ENCODE results near the gene SEMA3F. TPM values are rescaled to one million over a fixed set of nuclear protein-coding genes. Genes with fewer than 3 reads are reported as not detected.

The SEMA3F gene
- total and polyA plus RNA-seq, 10 of the 15 experiments (the other 5 are each of a cell fraction or from before 2014, with no cell fraction given) = 0.08 to 0.28 (median 0.12) TPM; not detected in 6

DNA sequence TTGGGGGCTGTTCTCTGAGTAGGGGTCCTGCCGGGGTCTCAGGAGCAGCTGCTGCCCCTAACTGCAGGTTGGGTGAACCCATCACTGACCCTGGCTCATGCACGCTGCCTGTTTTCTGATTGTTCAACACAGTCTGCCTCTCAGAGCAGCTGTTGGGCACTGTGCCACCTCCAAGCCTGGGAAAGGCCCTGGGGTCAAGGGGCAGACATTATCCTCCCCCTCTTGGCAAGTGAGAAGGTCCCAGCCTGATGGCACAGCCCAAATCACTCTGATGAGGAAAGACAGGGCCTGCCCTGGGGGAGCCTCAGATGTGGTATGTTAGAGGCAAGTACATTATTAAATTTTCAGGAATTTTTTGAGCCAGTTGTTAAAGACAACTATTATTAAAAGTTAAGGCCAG is 22.2 kb downstream of the SEMA3F start:
- SMC1A ChIA-PET (ENCODE audit: uncharacterized antibody, unreplicated experiment) = no interaction called here
- 8% methylated on average over 2 of the region's 2 CpGs for WGBS (ENCODE audit: insufficient coverage, insufficient replicate concordance, low lambda C conversion rate, missing lambda C conversion rate)
- Histone ChIP-seq H3K79me2 (ENCODE audit: control insufficient read depth, insufficient read depth, low read length) (no peaks in the 10 kb centered on the region), H3K9me3 (replicated peaks; ENCODE audit: control insufficient read depth, insufficient read depth, low read length) (no peaks in the 10 kb centered on the region), H4K20me1 (ENCODE audit: control insufficient read depth, insufficient read depth) (no peaks in the 10 kb centered on the region), H2AFZ (ENCODE audit: control insufficient read depth, low read depth, low read length) (no peak overlapping the region), H3K36me3 (ENCODE audit: control insufficient read depth in 2 of 2, insufficient read depth in 2 of 2, low read length in 1 of 2) (no peaks in the 10 kb centered on the region), H3K9ac (ENCODE audit: control insufficient read depth, insufficient read depth, low read length) (no peak overlapping the region), H3K27ac (ENCODE audit: control insufficient read depth, insufficient read depth) (no peak overlapping the region), H3K4me2 (ENCODE audit: control insufficient read depth, insufficient read depth) (no peak overlapping the region), H3K4me1 (ENCODE audit: control insufficient read depth, insufficient read depth, low read length) (no peaks in the 10 kb centered on the region), H3K27me3 (replicated peaks in 1 of 2; ENCODE audit: control insufficient read depth in 2 of 2, insufficient read depth in 2 of 2, low read length in 1 of 2) (no peaks in the 10 kb centered on the region), H3K4me3 (no peak overlapping the region)
- no peak for DNase-seq (ENCODE audit: low read depth, low spot score)
- in situ Hi-C loops (cut with MboI) (no loop called here), intact Hi-C loops (cut with micrococcal nuclease; ENCODE audit: unreplicated experiment) (no loop called here)
- RAD21 ChIA-PET (ENCODE audit: unreplicated experiment) = no interaction called here
- POLR2A ChIA-PET = no interaction called here
- no TSS peak for BruUV-seq (replicated peaks)
- CTCF ChIA-PET = no interaction called here
- FAIRE-seq = no peak
- TF ChIP-seq, protein P1, sequence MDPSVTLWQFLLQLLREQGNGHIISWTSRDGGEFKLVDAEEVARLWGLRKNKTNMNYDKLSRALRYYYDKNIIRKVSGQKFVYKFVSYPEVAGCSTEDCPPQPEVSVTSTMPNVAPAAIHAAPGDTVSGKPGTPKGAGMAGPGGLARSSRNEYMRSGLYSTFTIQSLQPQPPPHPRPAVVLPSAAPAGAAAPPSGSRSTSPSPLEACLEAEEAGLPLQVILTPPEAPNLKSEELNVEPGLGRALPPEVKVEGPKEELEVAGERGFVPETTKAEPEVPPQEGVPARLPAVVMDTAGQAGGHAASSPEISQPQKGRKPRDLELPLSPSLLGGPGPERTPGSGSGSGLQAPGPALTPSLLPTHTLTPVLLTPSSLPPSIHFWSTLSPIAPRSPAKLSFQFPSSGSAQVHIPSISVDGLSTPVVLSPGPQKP (IDR thresholded peaks at IDR 0.05; ENCODE audit: low read depth, low read length) = no peak
- TF ChIP-seq, protein P2, sequence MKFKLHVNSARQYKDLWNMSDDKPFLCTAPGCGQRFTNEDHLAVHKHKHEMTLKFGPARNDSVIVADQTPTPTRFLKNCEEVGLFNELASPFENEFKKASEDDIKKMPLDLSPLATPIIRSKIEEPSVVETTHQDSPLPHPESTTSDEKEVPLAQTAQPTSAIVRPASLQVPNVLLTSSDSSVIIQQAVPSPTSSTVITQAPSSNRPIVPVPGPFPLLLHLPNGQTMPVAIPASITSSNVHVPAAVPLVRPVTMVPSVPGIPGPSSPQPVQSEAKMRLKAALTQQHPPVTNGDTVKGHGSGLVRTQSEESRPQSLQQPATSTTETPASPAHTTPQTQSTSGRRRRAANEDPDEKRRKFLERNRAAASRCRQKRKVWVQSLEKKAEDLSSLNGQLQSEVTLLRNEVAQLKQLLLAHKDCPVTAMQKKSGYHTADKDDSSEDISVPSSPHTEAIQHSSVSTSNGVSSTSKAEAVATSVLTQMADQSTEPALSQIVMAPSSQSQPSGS (IDR thresholded peaks at IDR 0.05; ENCODE audit: low read length) = no peak
- TF ChIP-seq ZBED1 (IDR thresholded peaks at IDR 0.05; ENCODE audit: borderline replicate concordance) (no peak), RAD51 (IDR thresholded peaks at IDR 0.05) (no peak), ZNF274 (IDR thresholded peaks at IDR 0.05; ENCODE audit: insufficient read depth, insufficient read length) (no peak), BRCA1 (IDR thresholded peaks at IDR 0.05; ENCODE audit: low read depth, low read length) (no peak), ZNF622 (IDR thresholded peaks at IDR 0.05) (no peak), RFX5 (IDR thresholded peaks at IDR 0.05; ENCODE audit: low read depth, low read length) (no peak), PAX5 (IDR thresholded peaks at IDR 0.05; ENCODE audit: borderline replicate concordance, low read depth, low read length) (no peak)
- no peak for ATAC-seq
